ENCODE data around the gene EFCAB5. TPM values are rescaled to one million over a fixed set of nuclear protein-coding genes. Genes with fewer than 3 reads are reported as not detected.

The EFCAB5 gene
- total RNA-seq, 1 experiment from 2014 or later, result 1.4 TPM

DNA sequence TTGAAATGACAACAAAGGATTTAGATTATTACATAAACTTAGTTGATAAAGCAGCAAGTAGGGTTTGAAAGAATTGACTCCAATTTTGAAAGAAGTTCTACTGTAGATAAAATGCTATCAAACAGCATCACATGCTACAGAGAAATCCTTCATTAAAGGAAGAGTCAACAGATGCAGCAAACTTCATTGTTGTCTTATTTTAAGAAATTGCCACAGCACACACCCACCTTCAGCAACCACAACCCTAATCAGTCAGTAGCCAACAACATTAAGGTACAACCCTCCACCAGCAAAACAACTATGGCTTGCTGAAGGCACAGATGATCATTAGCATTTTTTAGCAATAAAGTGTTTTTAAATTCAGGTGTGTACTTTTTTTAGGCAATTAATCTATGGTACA is 100.1 kb downstream of the EFCAB5 start:
- no peak for DNase-seq
- Histone ChIP-seq H3K4me3 (no peak overlapping the region), H3F3A (ENCODE audit: insufficient read depth, low read depth) (no peaks in the 10 kb centered on the region), H3K79me2 (ENCODE audit: low read depth) (no peaks in the 10 kb centered on the region), H3K27me3 (ENCODE audit: insufficient read depth, low read depth) (peaks cover 11% of the 10 kb centered on the region; the same call in 1 of the 2 replicates), H4K20me1 (ENCODE audit: insufficient read depth) (no peaks in the 10 kb centered on the region), H3K9me3 (ENCODE audit: insufficient read depth, low read depth) (peaks cover 5% of the 10 kb centered on the region; the same call in 1 of the 2 replicates), H3K27ac (no peak overlapping the region), H3K9me2 (ENCODE audit: insufficient read depth) (no peaks in the 10 kb centered on the region), H3K4me1 (replicated peaks; ENCODE audit: insufficient read depth) (no peaks in the 10 kb centered on the region), H3K36me3 (ENCODE audit: low read depth) (no peaks in the 10 kb centered on the region), H3K4me2 (no peak overlapping the region), H2AFZ (no peak overlapping the region)
- POLR2A ChIA-PET (ENCODE audit: unreplicated experiment), result no interaction called here
- CTCF ChIA-PET, result no interaction called here
- no TSS peak for BruUV-seq (replicated peaks)
- intact Hi-C loops (cut with micrococcal nuclease; ENCODE audit: unreplicated experiment), result no loop called here
- TF ChIP-seq, protein P1, sequence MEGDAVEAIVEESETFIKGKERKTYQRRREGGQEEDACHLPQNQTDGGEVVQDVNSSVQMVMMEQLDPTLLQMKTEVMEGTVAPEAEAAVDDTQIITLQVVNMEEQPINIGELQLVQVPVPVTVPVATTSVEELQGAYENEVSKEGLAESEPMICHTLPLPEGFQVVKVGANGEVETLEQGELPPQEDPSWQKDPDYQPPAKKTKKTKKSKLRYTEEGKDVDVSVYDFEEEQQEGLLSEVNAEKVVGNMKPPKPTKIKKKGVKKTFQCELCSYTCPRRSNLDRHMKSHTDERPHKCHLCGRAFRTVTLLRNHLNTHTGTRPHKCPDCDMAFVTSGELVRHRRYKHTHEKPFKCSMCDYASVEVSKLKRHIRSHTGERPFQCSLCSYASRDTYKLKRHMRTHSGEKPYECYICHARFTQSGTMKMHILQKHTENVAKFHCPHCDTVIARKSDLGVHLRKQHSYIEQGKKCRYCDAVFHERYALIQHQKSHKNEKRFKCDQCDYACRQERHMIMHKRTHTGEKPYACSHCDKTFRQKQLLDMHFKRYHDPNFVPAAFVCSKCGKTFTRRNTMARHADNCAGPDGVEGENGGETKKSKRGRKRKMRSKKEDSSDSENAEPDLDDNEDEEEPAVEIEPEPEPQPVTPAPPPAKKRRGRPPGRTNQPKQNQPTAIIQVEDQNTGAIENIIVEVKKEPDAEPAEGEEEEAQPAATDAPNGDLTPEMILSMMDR (conservative IDR thresholded peaks at IDR 0.05), result no peak
- TF ChIP-seq EZH2 (IDR thresholded peaks at IDR 0.05; ENCODE audit: low read depth), result no peak

DNA sequence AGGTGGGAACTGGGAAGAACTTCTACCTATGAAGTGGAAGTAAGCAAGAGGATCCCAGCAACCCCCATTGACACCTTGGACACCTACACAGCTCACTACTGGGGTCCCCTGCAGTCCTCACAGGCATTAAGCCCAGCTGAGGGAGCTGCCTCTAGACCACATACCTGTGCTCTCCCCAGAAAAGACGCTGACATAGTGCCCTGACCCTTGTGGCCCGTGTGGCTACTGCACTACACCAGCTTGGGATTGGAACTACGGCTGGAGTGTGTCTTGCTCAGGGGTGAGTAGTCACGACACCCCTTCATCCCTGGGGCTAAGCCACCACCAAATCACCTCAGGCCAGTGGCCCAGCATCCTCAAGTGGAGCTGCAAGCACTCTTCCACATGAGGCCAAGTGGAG is 120.9 kb downstream of the EFCAB5 start:
- intact Hi-C loops (cut with micrococcal nuclease; ENCODE audit: unreplicated experiment), result no loop called here
- Histone ChIP-seq H3K36me3 (ENCODE audit: low read depth) (no peaks in the 10 kb centered on the region), H3K9me3 (ENCODE audit: insufficient read depth, low read depth) (peaks cover 14% of the 10 kb centered on the region; the same call in 1 of the 2 replicates), H2AFZ (no peak overlapping the region), H3K4me3 (no peak overlapping the region), H3K27me3 (ENCODE audit: insufficient read depth, low read depth) (peaks cover 2% of the 10 kb centered on the region; the same call in 1 of the 2 replicates), H3K27ac (no peak overlapping the region), H4K20me1 (ENCODE audit: insufficient read depth) (no peaks in the 10 kb centered on the region), H3K4me1 (replicated peaks; ENCODE audit: insufficient read depth) (no peaks in the 10 kb centered on the region), H3F3A (ENCODE audit: insufficient read depth, low read depth) (no peaks in the 10 kb centered on the region), H3K79me2 (ENCODE audit: low read depth) (no peaks in the 10 kb centered on the region), H3K9me2 (ENCODE audit: insufficient read depth) (no peaks in the 10 kb centered on the region; the same call in 1 of the 2 replicates), H3K4me2 (no peak overlapping the region)
- DNase-seq, result no peak
- no peak for TF ChIP-seq EZH2 (IDR thresholded peaks at IDR 0.05; ENCODE audit: low read depth)
- TF ChIP-seq, protein P1 (conservative IDR thresholded peaks at IDR 0.05), result no peak
- POLR2A ChIA-PET (ENCODE audit: unreplicated experiment), result no interaction called here
- CTCF ChIA-PET, result no interaction called here
- BruUV-seq (replicated peaks), result no TSS peak

DNA sequence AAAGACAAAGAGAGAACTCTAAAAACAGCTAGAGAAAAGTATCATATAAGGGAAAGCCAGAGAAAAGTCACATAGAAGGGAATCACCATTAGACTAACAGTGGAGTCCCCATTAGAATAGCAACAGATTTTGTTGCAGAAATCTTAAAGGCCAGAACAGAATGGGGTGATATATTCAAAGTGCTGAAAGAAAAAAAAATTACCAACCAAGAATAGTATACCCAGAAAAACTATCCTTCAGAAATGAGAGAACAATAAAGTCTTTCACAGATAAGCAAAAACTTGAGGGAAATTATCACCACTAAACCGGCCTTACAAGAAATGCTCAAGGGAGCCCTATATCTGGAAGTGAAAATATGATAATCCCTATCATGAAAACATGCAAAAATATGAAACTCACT is 123.3 kb downstream of the EFCAB5 start:
- H3K4me2 ChIP-seq, result no peak overlapping the region
- H3K36me3 ChIP-seq (ENCODE audit: low read depth), result no peaks in the 10 kb centered on the region
- no peaks in the 10 kb centered on the region for H4K20me1 ChIP-seq (ENCODE audit: insufficient read depth)
- intact Hi-C loops (cut with micrococcal nuclease; ENCODE audit: unreplicated experiment), result no loop called here
- no peaks in the 10 kb centered on the region for H3K27me3 ChIP-seq (ENCODE audit: insufficient read depth, low read depth)
- TF ChIP-seq, protein P1 (conservative IDR thresholded peaks at IDR 0.05), result no peak
- TF ChIP-seq EZH2 (IDR thresholded peaks at IDR 0.05; ENCODE audit: low read depth), result no peak
- CTCF ChIA-PET, result no interaction called here
- no peaks in the 10 kb centered on the region for H3K79me2 ChIP-seq (ENCODE audit: low read depth)
- H3K9me2 ChIP-seq (ENCODE audit: insufficient read depth), result no peaks in the 10 kb centered on the region; the same call in 1 of the 2 replicates
- H2AFZ ChIP-seq, result no peak overlapping the region
- BruUV-seq (replicated peaks), result no TSS peak
- H3K9me3 ChIP-seq (ENCODE audit: insufficient read depth, low read depth), result peaks cover 14% of the 10 kb centered on the region; the same call in 1 of the 2 replicates
- H3K27ac ChIP-seq, result no peak overlapping the region
- H3F3A ChIP-seq (ENCODE audit: insufficient read depth, low read depth), result no peaks in the 10 kb centered on the region
- POLR2A ChIA-PET (ENCODE audit: unreplicated experiment), result no interaction called here
- no peak overlapping the region for H3K4me3 ChIP-seq
- no peak for DNase-seq
- no peaks in the 10 kb centered on the region for H3K4me1 ChIP-seq (replicated peaks; ENCODE audit: insufficient read depth)

Data from PC-9 (cell line).